GM12873 (cell line): ENCODE results near the gene PAX6.

Experiments
- TF ChIP-seq, protein P1 (sequence below): IDR thresholded peaks from 2 replicates; pipeline ENCODE4 v1.5.1; 2012; ENCODE audit warnings: low read depth, mild to moderate bottlenecking, moderate library complexity, low read length, control low read depth; ENCODE audit not compliant: insufficient read depth; ENCODE audit errors: missing control alignments

The PAX6 gene

GRCh38 chr11:31821766-31822165 lies 10.6 kb upstream of the PAX6 start:
- TF ChIP-seq, protein P1, sequence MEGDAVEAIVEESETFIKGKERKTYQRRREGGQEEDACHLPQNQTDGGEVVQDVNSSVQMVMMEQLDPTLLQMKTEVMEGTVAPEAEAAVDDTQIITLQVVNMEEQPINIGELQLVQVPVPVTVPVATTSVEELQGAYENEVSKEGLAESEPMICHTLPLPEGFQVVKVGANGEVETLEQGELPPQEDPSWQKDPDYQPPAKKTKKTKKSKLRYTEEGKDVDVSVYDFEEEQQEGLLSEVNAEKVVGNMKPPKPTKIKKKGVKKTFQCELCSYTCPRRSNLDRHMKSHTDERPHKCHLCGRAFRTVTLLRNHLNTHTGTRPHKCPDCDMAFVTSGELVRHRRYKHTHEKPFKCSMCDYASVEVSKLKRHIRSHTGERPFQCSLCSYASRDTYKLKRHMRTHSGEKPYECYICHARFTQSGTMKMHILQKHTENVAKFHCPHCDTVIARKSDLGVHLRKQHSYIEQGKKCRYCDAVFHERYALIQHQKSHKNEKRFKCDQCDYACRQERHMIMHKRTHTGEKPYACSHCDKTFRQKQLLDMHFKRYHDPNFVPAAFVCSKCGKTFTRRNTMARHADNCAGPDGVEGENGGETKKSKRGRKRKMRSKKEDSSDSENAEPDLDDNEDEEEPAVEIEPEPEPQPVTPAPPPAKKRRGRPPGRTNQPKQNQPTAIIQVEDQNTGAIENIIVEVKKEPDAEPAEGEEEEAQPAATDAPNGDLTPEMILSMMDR: no peak

DNA sequence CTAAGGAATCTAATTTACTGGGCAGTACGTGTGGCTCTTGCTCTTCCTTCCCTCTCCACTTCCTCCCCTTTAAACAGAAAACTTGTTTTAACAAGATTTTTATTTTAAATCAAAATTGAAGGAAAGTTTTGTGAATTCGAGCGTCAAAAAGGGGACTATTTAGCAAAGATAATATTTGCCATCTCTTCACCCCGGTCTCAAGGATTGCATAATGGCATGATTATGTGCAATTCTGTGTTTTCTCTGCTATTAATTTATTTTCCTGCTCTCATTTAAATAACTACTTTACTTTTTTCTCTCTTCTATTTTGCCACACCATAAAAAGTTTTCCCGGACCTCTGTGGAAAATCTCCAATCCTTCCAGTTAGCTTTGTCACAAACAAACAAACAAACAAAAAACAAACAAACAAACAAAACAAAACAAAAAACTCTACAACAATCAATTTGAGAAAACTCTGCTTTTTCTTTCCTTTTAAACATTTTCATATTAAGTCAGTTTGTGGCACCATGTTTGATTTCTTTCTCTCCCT lies 10.2 kb upstream of the PAX6 start:
- TF ChIP-seq, protein P1: no peak

DNA sequence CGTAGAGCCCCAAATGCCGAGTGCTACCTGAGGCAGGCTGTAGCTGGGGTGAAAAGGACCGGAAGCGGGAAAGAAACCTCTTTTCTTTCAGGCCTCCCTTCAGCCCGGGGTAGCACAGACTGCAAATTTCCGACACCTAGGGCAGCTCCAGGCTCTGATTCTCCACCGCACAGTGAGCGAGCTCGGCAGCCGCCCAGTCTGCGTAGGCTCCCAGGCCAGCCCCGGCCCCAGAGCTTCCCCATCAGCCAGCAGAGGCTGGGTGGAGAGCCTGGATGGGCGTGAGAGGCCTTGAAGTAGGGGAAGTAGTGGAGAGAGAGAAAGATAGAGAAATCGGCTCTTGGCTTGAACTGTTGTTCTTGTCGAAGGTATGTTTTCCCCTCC lies 9.3 kb upstream of the PAX6 start:
- TF ChIP-seq, protein P1: no peak

DNA sequence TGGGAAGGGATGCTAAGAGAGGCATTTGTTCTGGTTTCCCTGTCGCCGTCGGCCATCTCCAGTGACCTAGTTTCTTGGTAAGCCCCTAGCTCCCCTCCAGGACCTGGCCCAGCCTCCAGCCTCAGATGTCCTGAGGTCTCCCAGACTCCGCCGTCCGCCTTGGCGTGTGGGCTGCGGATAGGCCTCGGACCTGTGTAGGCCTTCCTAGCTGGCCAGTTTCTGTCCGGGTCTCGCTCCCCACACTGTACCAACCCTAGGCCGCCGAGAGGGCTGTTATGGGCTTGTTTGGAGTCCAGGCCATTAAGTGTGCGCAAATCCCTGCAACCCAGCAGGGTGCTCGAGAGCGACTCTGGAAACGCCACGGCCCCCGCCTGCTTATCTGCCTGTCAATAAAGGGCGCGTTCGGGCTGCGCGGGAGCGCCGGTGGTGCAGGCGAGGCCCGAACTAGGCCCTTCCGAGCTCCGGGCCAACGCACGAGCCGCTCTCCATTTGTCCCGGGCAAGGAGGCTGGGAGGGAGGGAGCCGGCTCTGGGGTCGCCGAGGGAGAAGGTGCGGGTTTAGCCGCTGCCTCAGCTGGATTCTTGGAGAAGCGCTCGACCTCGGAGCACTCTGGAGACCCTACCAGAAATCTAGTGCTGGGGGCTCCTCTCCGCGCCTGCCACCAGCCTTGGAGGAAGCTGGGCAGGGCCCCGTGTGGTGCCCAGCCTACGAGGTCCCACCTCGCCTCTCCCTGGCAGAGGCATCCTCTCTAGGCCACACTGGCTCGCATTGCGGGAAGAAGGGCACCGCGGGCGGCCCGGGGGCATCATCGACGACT lies 8.7 kb upstream of the PAX6 start:
- TF ChIP-seq, protein P1: no peak

GRCh38 chr11:31818874-31819331 lies 7.8 kb upstream of the PAX6 start:
- TF ChIP-seq, protein P1: no peak

GRCh38 chr11:31818425-31818755 lies 7.3 kb upstream of the PAX6 start:
- TF ChIP-seq, protein P1: no peak

DNA sequence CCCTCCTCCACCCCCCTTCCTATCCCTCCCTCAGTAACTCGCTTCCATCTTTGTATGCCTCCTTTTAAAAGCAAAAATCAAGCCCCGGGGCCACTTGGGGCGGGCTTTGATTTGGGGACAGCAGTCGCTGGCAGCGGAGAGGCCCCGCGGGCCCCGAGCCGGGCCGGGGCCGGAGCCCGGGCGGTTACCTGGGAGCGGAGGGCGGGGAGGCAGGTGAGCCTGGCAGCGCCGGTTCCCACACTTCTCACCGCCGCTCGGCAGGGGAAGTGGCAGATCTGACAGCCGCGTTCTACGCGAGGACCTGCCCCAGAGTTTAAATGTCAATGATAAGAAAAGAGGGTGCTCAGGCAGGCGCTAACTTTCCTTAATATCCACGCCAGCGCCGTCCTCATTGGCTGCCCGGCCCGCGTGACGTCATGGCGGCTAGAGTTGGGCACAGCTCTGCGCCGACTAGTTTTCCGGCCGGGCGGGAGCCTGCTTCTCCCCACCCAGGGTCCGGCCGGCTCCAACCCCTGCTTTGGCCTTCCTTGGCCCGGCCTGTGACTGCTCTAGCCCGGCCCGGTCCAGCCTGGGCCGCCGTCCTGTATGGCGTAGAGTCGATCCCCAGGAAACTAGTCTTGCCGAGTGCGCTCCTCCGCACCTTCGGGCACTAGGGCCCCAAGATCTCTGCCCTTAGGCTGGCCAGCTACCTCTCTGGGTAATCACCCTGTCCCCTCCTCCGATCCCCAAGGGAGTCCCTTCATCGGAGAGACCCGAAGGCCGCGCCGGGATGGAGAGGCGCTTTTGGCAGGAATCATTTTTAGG lies 6.7 kb upstream of the PAX6 start:
- TF ChIP-seq, protein P1: no peak
